Measurements from ENCODE around the gene PIMREG.

PIMREG gene

GRCh38 chr17:6496640-6497441, 52.6 kb downstream of the PIMREG start:
- no peak overlapping the region for H3K4me3 ChIP-seq (ENCODE audit: low read length)
- DNase-seq (ENCODE audit: low read depth) = no peak
- no peak for TF ChIP-seq CTCF (conservative IDR thresholded peaks at IDR 0.05; ENCODE audit: low read length)

- TF ChIP-seq CTCF (conservative IDR thresholded peaks at IDR 0.05; ENCODE audit: low read length) = no peak
- no peak overlapping the region for H3K4me3 ChIP-seq (ENCODE audit: low read length)
- no peak for DNase-seq (ENCODE audit: low read depth)
Observed at GRCh38 chr17:6497496-6498221, 53.4 kb downstream of the PIMREG start.

- H3K4me3 ChIP-seq (ENCODE audit: low read length) = no peak overlapping the region
- no peak for DNase-seq (ENCODE audit: low read depth)
- no peak for TF ChIP-seq CTCF (conservative IDR thresholded peaks at IDR 0.05; ENCODE audit: low read length)
Observed at GRCh38 chr17:6498356-6498755, 54.1 kb downstream of the PIMREG start.

- no peak for TF ChIP-seq CTCF (conservative IDR thresholded peaks at IDR 0.05; ENCODE audit: low read length)
- no peak overlapping the region for H3K4me3 ChIP-seq (ENCODE audit: low read length)
- DNase-seq (ENCODE audit: low read depth) = no peak
Observed at GRCh38 chr17:6498901-6499540, 54.8 kb downstream of the PIMREG start.
